ENCODE results near the gene TGIF2. TPM values are rescaled to one million over a fixed set of nuclear protein-coding genes. Genes with fewer than 3 reads are reported as not detected.

TGIF2 gene
- total RNA-seq, 4 donors from 2014 or later, result 11.0 to 15.1 (median 12.1) TPM

DNA sequence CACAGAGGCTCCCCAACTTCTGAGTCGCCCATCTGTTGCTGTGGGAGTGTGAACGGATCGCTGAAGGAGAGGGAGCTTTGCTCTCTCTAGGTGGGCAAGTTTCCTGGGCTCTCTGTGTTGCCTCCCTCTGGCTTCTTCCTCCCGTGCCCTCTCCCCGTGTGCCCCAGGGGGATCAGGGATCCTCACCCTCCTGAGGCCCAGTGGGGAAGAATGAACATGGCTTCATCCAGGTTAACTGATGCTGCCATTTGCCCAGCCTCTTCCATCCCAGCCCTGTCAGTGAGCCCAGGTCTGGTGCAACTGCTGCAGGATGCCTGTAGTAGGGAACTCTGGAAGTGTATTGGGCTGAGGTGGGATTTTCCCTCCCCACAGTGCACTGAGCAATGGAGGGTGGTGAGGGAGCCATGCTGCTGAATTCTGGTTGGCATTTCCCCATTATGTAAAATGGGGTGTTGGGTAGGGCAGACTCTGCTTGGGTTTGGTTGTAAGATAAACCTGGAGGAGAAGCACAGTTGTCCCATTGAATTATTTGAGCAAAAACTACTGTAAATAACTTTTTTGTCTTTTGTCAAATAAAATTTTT is 20.0 kb downstream of the TGIF2 start:
- DNase-seq (ENCODE audit: low spot score) (no peak), ATAC-seq (ENCODE audit: low FRiP score) (no peak)
- no peak for TF ChIP-seq CTCF (IDR thresholded peaks at IDR 0.05)

GRCh38 chr20:36599912-36600345 is 26.5 kb downstream of the TGIF2 start:
- no peak for DNase-seq (ENCODE audit: low spot score)
- no peak for TF ChIP-seq CTCF (IDR thresholded peaks at IDR 0.05)
- no peak for ATAC-seq (ENCODE audit: low FRiP score)

DNA sequence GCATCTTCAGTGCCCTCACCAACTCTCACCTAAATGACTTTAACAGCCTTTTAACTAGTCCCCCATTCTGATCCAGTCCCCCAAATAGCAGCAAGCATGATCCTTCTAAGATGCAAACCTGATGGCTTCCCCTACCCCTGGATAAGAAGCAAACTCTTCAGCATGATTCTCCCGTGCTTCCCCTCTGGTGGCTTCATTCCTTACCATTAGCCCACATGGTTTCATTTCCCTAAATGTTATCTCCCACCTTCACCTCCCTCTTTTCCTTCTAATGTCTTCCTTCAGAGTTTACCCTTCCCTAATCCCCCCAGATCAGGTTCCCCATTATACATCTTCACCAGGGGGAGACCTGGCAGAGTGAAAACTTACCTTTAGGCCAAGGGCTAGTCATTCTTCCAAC is 28.1 kb downstream of the TGIF2 start:
- DNase-seq (ENCODE audit: low spot score) (no peak), ATAC-seq (ENCODE audit: low FRiP score) (no peak)
- TF ChIP-seq CTCF (IDR thresholded peaks at IDR 0.05), result no peak

GRCh38 chr20:36604952-36605398 is 31.6 kb downstream of the TGIF2 start:
- ATAC-seq (ENCODE audit: low FRiP score) (peak; percentile 25), DNase-seq (ENCODE audit: low spot score) (no peak)
- no peak for TF ChIP-seq CTCF (IDR thresholded peaks at IDR 0.05)

- ATAC-seq (ENCODE audit: low FRiP score), result peak; percentile 99
- peak in 2 of 3 donors; percentile 45 to 77 for TF ChIP-seq CTCF (IDR thresholded peaks at IDR 0.05)
- peak; percentile 94 for DNase-seq (ENCODE audit: low spot score)
These were observed 32.2 kb downstream of the TGIF2 start, which contains the start of gene RAB5IF for GRCh38 chr20:36605399-36606157. Gene RAB5IF (plus strand): TSS chr20:36605779. CDS start chr20:36605952, 173 bp downstream.

DNA sequence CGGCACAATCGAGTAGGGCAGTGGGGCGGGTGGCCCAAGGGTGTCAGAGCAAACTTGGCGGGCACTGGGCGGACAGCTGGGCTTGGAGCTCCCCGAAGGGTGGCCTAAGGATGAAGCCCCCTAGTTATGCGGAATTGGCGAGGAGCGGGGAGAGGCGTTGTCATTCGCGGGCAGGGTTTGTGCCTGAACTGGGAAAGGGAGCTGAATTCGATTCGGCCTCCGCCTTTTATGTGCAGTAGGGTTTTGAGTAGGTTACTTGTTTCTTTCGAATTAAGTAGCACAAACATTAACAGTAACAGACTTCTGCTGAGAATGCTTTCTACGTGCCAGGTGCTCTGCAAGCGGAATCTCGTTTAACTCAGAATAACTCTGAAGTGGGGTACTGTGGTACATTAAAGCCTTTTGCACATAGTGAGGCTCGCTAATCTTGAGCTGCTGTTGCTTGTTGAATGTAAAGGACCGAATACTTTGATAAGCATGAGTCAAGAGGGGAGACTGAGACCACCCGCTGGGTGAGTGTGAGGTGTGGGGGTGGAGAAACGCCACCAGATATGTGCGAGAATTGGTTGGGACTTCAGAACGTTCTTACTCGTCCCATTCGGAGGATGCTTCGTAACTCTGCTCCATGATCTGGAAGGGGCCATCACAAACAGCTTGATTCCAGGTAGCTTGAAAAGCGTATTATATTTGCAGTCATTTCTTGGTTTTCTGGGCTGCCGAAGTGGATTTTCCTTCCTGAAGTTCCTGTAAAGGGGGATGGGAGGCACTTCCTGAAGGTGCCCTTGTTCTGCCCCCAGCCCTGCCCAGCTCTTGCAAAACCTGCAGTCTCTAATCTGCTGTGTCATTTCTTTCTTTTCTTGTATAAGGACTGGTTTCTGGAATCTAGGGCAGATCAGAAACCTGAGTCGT is 33.0 kb downstream of the TGIF2 start:
- no peak for DNase-seq (ENCODE audit: low spot score)
- no peak for TF ChIP-seq CTCF (IDR thresholded peaks at IDR 0.05)
- ATAC-seq (ENCODE audit: low FRiP score), result no peak
